Left ventricle myocardium superior (tissue), 1 donor: Measurements from ENCODE around the gene RHAG. TPM values are rescaled to one million over a fixed set of nuclear protein-coding genes. Genes with fewer than 3 reads are reported as not detected.
"Not testable (repeated sequence)": the region's sequence is repeated elsewhere in the genome, so short reads cannot be mapped to it uniquely, and the experiment has no call there.

Experiments
- ATAC-seq: fragments of 200-7000 bp; cut with Tn5 transposase; one replicate; pipeline ENCODE4 v1.9.1; 2020; ENCODE audit warnings: mild to moderate bottlenecking, moderate library complexity
- DNase-seq: peaks from one replicate; pipeline ENCODE4 v3.0.0-alpha.2; 2020
- intact Hi-C: fragments of 100-400 bp; cut with micrococcal nuclease; formaldehyde crosslinking; loops from one replicate; pipeline ENCODE4 v1.11.0; 2022
- total RNA-seq: library from RNA; stranded (reverse); fragmentation: NEBNext Ultra II Directional; extraction: Animal tissue kit (Norgen Biotek cat#: 25700); gene quantifications from one replicate; pipeline ENCODE4 v1.2.1, GENCODE V29; 2021
- donor health status: DM: no; HTN: yes; CAD: no; lungs with severe emphysema.

Gene RHAG
- total RNA-seq, 1 donor from 2014 or later: 0.62 TPM

DNA sequence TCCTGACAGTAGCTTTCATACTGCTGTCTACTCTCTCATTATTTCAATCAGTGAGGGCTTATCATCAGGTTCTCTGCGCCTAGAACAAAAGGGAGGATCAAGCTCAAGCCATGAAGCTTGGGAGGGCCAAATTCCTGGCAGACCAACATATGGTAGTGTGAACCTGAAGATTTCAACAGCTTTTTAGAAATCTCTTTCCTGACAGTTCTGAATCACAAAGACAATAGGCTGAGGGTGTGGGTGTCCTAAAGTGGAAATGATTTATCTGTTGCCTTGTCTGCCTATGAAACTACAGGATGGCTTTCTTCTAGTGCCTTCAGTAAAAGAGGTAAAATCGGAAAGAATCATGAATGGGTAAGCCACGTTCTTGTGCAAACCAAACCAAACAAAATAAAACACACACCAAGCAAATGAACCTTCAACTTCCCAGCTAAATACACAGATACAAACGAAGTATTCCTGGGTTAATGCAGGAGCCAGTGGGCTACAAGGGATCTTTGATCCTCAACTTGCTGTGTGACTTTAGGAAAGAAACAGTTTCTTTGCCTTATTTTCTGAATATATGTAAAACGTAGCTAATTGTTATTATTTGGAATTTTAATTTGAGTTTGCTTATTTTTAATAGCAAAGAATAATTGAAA lies 2.7 kb upstream of the RHAG start:
- intact Hi-C loops: no loop called here
- ATAC-seq (no peak), DNase-seq (no peak)

DNA sequence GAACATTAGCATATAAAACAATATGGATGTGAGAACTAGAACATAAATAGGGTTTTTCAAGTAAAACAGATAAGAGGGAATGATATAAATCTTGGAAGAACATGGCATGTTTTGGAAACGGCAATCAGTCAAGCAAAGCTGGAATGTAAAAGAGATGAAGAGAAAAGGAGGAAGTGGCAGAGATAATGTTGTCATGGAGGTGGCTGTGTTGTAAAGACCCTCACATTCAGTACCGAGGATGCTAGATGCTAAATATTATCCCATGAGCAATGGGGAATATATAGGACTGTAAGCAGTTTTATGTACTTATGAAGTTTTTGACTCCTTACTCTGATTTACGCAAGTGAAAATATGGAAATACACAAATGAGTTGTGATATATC lies 702 bp upstream of the RHAG start:
- no peak for ATAC-seq

DNA sequence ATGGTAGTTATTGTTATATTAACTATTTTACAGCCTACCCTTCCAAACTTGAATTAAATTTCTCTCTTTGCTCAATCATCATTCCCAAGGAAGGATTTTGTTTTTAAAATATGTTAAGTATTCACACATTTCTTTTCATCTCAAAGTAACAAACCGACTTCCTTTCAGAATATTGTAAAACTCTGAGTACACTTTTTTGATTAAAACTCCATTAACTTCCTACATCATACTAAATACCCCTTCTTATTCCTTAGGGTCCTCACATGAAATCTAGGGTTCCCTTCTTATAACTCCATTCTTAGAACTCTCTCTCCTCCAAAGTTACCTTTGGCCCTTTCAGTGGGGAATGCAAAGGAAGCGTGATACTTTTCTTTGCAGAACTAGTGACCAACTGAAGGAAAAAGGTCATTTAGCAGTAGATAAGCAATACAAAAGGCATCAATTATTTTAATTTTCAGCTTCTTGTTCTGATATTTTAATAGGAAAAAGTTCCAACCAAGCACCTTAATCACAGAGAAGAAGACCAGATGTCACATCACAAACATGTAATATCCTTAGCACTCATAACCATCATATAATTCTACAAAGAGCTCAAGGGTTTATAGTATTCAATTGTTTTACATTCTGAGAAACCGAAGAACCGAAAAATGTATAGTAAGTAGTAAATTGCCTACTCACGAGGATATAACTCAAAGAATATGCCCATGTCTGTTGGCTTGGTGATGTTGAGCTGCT lies 494 bp downstream of the RHAG start:
- ATAC-seq: no peak
- DNase-seq: no peak
- intact Hi-C loops: no loop called here

More for the DNA sequence above, 702 bp upstream of the RHAG start:
- intact Hi-C loops: no loop called here
- DNase-seq: no peak

DNA sequence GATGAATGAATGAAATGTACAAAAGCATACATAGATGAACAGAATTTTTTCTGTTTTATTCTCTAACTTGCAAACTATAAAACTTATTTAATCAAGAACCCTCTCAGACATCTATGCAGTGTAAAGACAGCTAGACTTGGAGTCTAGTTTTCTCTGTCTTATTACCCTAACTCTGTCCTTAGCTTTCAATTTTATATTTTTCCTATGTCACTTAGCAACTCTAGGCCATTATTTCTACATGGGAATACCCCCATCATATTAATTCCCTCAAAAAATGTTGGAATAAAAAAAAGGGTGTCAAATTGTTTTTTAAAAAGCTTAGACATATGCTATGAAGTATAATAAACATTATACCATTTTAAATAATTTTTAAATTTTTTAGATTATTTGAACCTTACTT lies 1.2 kb downstream of the RHAG start:
- DNase-seq (no peak), ATAC-seq (no peak)
- intact Hi-C loops: no loop called here

DNA sequence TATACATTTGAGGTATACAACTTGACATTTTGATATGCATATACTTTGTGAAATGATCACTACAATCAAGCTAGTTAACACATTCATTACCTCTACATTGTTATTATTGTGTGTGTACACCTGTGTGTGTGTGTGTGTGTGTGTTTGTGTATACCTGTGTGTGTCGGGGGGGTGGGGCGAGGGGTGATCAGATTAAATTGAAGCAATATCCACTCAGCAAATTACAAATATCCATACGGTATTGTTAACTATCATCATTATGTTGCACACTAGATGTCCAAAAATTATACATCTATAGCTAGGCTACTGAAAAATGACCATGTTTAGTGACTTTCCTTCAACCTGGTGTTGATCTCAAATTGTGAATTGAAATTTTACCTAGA lies 1.8 kb downstream of the RHAG start:
- no peak for ATAC-seq
- DNase-seq: no peak
- intact Hi-C loops: no loop called here

DNA sequence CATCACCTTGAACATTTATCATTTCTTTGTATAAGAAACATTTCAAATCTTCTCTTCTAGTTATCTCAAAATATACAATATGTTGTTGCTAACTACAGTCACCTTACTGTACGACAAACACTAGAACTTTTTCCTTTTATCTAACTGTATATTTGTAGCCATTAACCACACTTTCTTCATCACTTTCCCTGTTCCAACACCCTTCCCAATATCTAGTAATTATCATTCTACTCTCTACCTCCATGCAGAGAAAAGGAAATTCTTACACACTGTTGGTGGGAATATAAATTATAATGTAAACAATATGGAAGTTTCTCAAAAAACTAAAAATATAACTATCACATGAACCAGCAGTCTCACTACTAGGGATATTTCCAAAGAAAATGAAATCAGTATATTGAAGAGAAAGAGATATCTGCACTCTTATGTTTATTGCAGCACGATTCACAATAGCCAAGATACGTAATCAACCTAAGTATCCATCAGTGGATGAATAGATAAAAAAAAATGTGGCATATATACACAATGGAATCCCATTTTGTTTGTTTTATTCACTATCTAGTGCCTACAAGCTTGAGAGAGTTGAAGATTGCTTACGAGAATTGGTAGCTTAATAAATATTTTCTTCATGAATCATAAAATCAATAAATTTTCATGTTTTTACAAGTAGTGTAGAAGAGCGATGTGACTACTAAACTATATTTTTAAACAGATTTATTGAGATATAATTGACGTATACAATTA lies 2.4 kb downstream of the RHAG start:
- intact Hi-C loops: no loop called here
- DNase-seq (no peak), ATAC-seq (no peak)

DNA sequence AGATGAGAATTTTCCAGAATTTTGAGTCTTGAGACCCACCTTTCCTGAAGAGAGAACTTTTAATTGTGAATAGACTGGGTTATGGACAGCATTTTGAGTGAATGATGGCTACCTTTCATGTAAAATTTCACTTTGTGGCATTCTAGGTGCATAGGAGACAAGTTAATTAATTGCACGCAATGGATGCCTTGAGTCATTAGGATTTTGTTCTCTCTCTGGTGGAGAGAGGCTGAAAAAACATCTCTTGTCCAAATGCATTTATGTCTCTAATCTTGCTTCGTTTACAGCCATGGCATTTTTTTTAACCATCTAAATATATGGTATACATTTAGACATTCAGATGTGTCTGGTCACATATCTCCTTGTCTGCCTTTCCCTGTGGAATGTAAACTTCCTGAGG lies 3.1 kb downstream of the RHAG start:
- ATAC-seq (no peak), DNase-seq (no peak)
- intact Hi-C loops: no loop called here

DNA sequence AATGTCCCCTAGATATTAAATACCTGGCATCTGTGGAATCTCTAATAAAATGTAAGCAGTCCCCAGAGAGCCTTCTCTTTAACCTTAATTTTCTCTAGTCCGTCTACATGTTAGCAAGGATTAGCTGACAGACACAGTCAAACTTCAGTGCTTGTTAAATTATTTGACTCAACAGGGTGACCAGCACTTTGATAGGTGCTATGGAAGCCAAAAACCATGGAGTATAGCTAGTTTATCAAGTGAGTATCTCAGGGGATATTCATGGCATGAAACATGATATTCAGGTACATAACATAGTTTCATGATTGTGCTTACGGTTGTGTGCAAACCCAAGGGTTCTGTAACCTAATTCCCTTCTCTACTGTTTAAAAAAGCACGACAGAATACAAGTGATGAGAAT lies 3.9 kb downstream of the RHAG start:
- DNase-seq (no peak), ATAC-seq (no peak)
- intact Hi-C loops: no loop called here

DNA sequence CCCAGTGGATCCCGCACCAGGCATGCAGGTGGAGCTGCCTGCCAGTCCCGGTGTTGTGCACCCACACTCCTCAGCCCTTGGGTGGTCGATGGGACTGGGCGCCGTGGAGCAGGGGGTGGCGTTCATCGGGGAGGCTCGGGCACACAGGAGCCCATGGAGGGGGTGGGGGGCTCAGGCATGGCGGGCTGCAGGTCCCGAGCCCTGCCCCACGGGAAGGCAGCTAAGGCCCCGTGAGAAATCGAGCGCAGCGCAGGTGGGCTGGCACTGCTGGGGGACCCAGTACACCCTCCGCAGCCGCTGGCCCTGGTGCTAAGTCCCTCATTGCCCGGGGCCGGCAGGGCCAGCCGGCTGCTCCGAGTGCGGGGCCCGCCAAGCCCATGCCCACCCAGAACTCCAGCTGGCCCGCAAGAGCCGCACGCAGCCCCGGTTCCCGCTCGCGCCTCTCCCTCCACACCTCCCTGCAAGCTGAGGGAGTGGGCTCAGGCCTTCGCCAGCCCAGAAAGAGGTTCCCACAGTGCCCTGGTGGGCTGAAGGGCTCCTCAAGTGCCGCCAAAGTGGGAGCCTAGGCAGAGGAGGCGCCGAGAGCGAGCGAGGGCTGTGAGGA lies 7.1 kb downstream of the RHAG start:
- intact Hi-C loops, ATAC-seq, DNase-seq: not testable (repeated sequence)

DNA sequence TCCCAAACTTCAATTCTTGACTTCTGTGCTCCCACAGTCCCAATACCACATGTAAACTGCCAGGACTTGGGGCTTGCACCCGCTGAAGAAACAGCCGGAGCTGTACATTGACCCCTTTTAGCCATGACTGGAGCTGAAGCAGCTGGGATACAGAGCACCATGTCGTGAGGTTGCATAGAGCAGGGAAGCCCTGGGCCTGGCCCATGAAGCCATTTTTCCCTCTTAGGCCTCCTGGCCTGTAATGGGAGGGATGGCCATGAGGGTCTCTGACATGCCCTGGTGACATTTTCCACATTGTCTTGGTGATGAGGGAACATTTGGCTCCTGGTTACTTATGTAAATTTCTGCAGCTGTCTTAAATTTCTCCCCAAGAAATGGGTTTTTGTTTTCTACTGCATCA lies 9.8 kb downstream of the RHAG start:
- no peak for ATAC-seq
- DNase-seq: no peak
- intact Hi-C loops: no loop called here

DNA sequence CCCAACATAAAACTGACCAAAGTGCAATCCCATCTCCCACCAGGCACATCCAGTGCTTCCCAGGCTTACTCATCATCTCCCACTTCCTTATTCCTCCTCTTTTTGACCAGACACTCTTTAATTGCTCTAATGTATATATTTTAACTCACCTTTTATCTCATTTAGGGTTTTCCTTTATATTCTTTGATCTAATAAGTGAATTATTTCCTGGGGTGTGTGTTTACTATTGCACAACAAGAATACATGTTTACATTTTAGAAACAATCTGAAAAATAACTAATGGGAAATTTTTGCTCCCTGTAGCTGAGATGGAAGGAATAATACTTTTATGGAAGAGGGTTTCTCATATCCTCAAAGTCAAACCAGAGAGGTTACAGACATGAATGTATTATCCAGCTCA lies 18.4 kb downstream of the RHAG start:
- DNase-seq (no peak), ATAC-seq (no peak)
- intact Hi-C loops: no loop called here

DNA sequence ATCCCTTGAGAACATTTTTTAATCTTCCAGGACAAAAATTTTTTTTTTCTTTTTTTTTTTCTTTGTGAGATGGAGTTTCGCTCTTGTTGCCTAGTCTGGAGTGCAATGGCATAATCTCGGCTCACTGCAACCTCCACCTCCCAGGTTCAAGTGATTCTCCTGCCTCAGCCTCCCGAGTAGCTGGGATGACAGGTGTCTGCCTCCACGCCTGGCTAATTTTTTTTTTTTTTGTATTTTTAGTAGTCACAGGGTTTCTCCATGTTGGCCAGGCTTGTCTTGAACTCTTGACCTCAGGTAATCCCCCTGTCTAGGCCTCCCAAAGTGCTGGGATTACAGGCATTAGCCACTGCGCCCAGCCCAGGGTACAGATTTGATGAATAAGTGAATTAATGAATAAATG lies 22.5 kb downstream of the RHAG start:
- ATAC-seq, DNase-seq, intact Hi-C loops: not testable (repeated sequence)

DNA sequence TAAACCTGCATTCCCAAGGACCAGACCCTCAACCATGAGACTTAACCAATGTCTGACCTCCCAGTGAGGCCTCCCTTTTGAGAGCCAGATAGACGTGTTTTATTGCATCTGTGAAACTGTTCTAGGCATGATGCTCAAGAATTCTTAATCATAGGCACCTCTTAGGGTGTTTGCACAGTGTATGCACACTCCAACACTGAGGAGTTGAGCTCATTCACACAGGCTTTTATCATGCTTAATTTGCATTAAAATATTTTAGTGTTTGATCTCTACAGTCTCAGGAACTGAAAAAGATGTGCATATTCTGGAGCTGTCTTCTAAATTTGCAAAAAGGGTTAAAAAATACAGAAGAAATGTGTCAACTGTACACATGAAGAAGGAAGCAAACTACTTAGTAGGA lies 27.4 kb downstream of the RHAG start:
- ATAC-seq: no peak
- intact Hi-C loops: loop anchor here (5.0 kb wide), 1 partner anchor 77 kb away; no protein-coding TSS in a partner anchor
- DNase-seq: no peak

DNA sequence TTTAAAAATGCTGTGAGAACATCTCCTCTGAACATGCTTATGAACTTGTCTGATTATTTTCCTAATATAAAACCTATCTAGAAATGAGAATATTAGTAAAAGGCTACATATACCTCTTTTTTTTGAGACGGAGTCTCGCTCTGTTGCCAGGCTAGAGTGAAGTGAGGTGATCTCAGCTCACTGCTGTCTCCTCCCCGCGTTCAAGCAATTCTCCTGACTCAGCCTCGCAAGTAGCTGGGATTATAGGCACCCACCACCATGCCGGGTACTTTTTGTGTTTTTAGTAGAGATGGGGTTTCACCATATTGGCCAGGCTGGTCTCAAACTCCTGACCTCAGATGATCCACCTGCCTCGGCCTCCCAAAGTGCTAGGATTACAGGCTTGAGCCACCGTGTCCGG lies 28.4 kb downstream of the RHAG start:
- intact Hi-C loops: loop anchor here (5.0 kb wide), 1 partner anchor 76 kb away; no protein-coding TSS in a partner anchor
- ATAC-seq, DNase-seq: not testable (repeated sequence)

DNA sequence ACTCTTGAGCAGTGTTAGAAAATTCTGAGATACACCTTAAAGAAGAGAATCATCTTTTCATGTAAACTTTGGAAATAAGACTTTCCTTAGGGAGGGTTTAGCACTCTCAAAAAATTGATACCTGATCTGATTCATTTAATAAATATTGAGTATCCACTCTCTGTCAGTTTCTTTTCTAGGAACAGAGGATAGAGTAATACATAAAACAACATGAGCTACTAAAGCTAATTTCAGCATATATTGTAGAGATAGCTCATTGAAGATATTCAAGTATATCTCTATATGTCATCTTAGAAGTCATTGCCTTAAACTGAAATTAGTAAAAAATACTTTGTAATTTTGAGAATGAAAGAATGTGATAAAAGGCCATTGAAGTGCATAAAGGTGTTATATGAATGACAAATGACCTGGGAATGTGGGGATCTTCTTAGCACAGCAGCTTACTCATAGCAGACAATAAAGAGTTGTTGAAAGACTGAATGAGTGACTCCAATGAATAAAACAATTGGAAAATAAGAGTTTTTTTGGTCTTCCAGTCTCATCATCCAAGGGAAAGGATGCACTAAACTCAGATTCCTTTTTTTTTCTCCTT lies 29.2 kb downstream of the RHAG start:
- intact Hi-C loops: loop anchor here (5.0 kb wide), 1 partner anchor 75 kb away; no protein-coding TSS in a partner anchor
- DNase-seq (no peak), ATAC-seq (no peak)

DNA sequence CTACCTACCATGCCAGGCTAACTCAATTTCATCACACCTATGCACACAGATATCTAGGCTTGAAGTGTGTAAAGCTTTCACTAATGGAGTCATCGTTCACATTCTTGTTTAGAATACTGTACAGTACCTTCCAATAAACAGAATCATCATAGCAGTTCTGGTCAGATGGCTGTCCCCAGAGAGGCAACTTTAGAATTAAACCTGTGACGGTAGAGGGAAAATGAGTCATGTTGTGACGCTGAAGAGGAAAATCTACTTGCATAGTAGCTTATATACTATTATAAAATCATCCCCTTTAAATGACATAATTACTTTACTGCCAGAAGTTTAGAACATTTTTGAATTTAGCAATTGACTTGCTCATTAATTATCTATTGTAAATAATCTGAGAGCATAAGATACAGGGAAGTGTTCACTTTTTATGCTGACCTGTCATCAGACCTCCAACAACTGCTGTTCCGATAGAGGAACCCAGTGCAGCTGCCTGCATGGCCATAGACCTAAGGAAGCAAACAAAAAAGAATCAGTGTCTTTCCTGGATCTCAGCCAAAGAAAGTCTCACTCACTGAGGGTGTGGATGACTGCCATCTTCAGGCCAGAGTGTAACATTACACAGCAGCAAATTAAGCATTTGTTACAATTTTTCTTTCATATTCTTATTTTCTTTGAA lies 29.8 kb downstream of the RHAG start:
- intact Hi-C loops: loop anchor here (5.0 kb wide), 1 partner anchor 75 kb away; no protein-coding TSS in a partner anchor
- ATAC-seq (peak; percentile 39), DNase-seq (no peak)

DNA sequence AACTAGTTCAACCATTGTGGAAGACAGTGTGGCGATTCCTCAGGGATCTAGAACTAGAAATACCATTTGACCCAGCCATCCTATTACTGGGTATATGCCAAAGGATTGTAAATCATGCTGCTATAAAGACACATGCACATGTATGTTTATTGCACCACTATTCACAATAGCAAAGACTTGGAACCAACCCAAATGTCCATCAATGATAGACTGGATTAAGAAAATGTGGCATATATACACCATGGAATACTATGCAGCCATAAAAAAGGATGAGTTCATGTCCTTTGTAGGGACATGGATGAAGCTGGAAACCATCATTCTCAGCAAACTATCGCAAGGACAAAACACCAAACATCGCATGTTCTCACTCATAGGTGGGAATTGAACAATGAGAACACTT lies 32.6 kb downstream of the RHAG start:
- intact Hi-C loops, ATAC-seq, DNase-seq: not testable (repeated sequence)

DNA sequence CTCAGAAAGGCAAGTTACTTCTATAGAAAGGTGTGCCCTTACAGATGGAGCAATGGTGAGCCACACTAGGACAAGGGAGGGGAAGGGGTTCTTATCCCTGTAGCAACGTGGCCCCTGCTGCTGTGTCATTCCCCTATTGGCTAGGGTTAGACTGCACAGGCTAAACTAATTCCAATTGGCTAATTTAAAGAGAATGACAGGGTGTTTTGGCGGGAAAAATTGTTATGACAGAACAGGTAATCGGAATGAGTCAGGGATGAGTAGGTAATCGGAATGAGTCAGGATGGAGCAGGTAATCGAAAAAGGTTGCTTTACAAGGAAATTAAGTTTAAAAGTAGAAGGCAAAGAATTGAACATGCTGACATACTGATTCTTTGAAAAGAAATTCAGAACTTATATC lies 49.4 kb downstream of the RHAG start:
- DNase-seq, intact Hi-C loops, ATAC-seq: not testable (repeated sequence)

DNA sequence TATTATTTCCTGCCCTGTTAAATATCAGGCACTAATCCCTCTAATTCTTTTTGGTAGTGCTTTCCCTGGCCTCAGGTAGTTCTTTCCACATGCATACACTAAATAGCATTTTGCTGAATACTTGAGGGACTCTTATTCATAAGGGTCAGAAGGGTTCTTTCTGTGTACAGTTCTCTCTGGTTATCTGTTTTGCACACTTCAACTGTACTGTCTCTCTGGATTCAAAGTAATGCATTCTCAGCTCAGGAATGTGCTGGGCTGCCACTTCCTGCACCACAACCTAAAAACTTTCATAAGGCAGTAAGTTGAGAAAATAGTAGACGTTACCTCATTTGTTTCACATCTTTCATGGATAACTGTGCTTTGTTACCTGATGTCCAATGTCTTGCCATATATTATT lies 54.1 kb downstream of the RHAG start:
- intact Hi-C loops: no loop called here

More for the DNA sequence above, 54.1 kb downstream of the RHAG start:
- ATAC-seq (no peak), DNase-seq (no peak)
